Ramos (cell line): ENCODE data around the gene PLP1.

ENCODE experiments used
- in situ Hi-C: fragments of 300-500 bp; cut with MboI; formaldehyde crosslinking; loops from one replicate; pipeline ENCODE4 v1.14.3; 2022; ENCODE audit warnings: low sequenced_read_pairs; ENCODE audit not compliant: unreplicated experiment

Gene PLP1

GRCh38 chrX:103780336-103781061 is 3.9 kb downstream of the PLP1 start:
- in situ Hi-C loops, result no loop called here

GRCh38 chrX:103781062-103781402 is 4.4 kb downstream of the PLP1 start:
- in situ Hi-C loops, result no loop called here

- in situ Hi-C loops, result no loop called here
Observed at GRCh38 chrX:103781706-103782105, 5.1 kb downstream of the PLP1 start.

- in situ Hi-C loops, result no loop called here
Observed at GRCh38 chrX:103782640-103783039, 6.0 kb downstream of the PLP1 start.

- in situ Hi-C loops, result no loop called here
Observed at GRCh38 chrX:103783196-103783595, 6.6 kb downstream of the PLP1 start.

- in situ Hi-C loops, result no loop called here
Observed at GRCh38 chrX:103783971-103784370, 7.3 kb downstream of the PLP1 start.

GRCh38 chrX:103789004-103789403 is 12.4 kb downstream of the PLP1 start:
- in situ Hi-C loops, result no loop called here

- in situ Hi-C loops, result no loop called here
Observed at GRCh38 chrX:103791228-103791627, 14.6 kb downstream of the PLP1 start.

- in situ Hi-C loops, result no loop called here
Observed at GRCh38 chrX:103791826-103792485, 15.3 kb downstream of the PLP1 start.

GRCh38 chrX:103792916-103793544 is 16.4 kb downstream of the PLP1 start:
- in situ Hi-C loops, result no loop called here

GRCh38 chrX:103793545-103793940 is 16.9 kb downstream of the PLP1 start:
- in situ Hi-C loops, result no loop called here

GRCh38 chrX:103794119-103794518 is 17.5 kb downstream of the PLP1 start:
- in situ Hi-C loops, result no loop called here

GRCh38 chrX:103797691-103798090 is 21.1 kb downstream of the PLP1 start:
- in situ Hi-C loops, result no loop called here

- in situ Hi-C loops, result no loop called here
Observed at GRCh38 chrX:103800318-103800717, 23.7 kb downstream of the PLP1 start.

- in situ Hi-C loops, result no loop called here
Observed at GRCh38 chrX:103805860-103806259, 29.2 kb downstream of the PLP1 start.

GRCh38 chrX:103806862-103807474 is 30.3 kb downstream of the PLP1 start:
- in situ Hi-C loops, result no loop called here

- in situ Hi-C loops, result loop anchor here (10.0 kb wide), 2 partner anchors 97 to 287 kb away; partner anchors contain the start of gene TMEM31
Observed at GRCh38 chrX:103811858-103812257, 35.2 kb downstream of the PLP1 start.

- in situ Hi-C loops, result loop anchor here (10.0 kb wide), 2 partner anchors 102 to 292 kb away; partner anchors contain the start of gene TMEM31
Observed at GRCh38 chrX:103817101-103817500, 40.5 kb downstream of the PLP1 start.

GRCh38 chrX:103817502-103817901 is 40.9 kb downstream of the PLP1 start:
- in situ Hi-C loops, result loop anchor here (10.0 kb wide), 2 partner anchors 103 to 293 kb away; partner anchors contain the start of gene TMEM31

- in situ Hi-C loops, result loop anchor here (10.0 kb wide), 2 partner anchors 104 to 294 kb away; partner anchors contain the start of gene TMEM31
Observed at GRCh38 chrX:103818842-103819619, 42.4 kb downstream of the PLP1 start.
